ENCODE results near the gene ZSCAN10. TPM values are rescaled to one million over a fixed set of nuclear protein-coding genes. Genes with fewer than 3 reads are reported as not detected.
A peak's percentile ranks its signal among the peaks of the same experiment; 100 is the strongest.

The ZSCAN10 gene
- total RNA-seq, 4 donors from 2014 or later, result not detected

GRCh38 chr16:3099395-3099731 is 269 bp upstream of the ZSCAN10 start:
- TF ChIP-seq POLR2A (IDR thresholded peaks at IDR 0.05), result no peak
- TF ChIP-seq, protein P1, sequence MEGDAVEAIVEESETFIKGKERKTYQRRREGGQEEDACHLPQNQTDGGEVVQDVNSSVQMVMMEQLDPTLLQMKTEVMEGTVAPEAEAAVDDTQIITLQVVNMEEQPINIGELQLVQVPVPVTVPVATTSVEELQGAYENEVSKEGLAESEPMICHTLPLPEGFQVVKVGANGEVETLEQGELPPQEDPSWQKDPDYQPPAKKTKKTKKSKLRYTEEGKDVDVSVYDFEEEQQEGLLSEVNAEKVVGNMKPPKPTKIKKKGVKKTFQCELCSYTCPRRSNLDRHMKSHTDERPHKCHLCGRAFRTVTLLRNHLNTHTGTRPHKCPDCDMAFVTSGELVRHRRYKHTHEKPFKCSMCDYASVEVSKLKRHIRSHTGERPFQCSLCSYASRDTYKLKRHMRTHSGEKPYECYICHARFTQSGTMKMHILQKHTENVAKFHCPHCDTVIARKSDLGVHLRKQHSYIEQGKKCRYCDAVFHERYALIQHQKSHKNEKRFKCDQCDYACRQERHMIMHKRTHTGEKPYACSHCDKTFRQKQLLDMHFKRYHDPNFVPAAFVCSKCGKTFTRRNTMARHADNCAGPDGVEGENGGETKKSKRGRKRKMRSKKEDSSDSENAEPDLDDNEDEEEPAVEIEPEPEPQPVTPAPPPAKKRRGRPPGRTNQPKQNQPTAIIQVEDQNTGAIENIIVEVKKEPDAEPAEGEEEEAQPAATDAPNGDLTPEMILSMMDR (IDR thresholded peaks at IDR 0.05), result no peak
- no peak for TF ChIP-seq EP300 (IDR thresholded peaks at IDR 0.05)
- DNase-seq (ENCODE audit: low spot score in 2 of 2), result no peak
- Histone ChIP-seq H3K4me1 (peaks cover 0 to 7% (median 3%) of the 10 kb centered on the region in 4 donors), H3K36me3 (no peaks in the 10 kb centered on the region), H3K4me3 (no peak overlapping the region), H3K27ac (no peak overlapping the region), H3K27me3 (peaks cover 0 to 56% of the 10 kb centered on the region in 2 donors), H3K9me3 (no peaks in the 10 kb centered on the region)
- WGBS, 2 donors, result 45% methylated on average over 5 of the region's 5 CpGs

DNA sequence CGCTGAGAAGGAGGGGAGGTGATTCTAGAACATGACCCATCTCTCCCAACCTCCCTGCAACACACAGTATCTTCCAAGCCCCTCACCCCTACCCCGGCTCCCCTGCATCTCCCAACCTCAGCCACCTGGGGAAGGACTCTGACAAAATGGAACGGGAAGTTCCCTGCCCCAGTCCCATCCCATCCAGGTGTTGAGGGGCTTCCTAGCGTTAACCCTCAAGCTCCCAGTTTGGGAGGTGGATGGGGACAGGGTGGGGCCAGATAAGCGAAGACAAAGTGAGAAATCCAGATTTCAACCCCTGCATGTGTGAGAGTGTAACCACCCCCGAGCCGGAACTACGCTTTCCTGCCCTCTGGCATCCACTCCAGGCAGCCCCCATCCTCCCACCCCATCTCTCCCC is 1.8 kb downstream of the ZSCAN10 start:
- H3K36me3 ChIP-seq, result no peaks in the 10 kb centered on the region
- no peaks in the 10 kb centered on the region for H3K9me3 ChIP-seq
- TF ChIP-seq POLR2A (IDR thresholded peaks at IDR 0.05) (no peak), EP300 (IDR thresholded peaks at IDR 0.05) (no peak)
- TF ChIP-seq, protein P1 (IDR thresholded peaks at IDR 0.05), result no peak
- WGBS, 2 donors, result 40 to 48% methylated on average over 8 of the region's 8 CpGs
- no peak for DNase-seq (ENCODE audit: low spot score in 2 of 2)
- H3K27me3 ChIP-seq, result peaks cover 0 to 67% of the 10 kb centered on the region in 2 donors
- H3K4me1 ChIP-seq, result peaks cover 0 to 7% (median 3%) of the 10 kb centered on the region in 4 donors
- H3K27ac ChIP-seq, result no peak overlapping the region
- no peak overlapping the region for H3K4me3 ChIP-seq

DNA sequence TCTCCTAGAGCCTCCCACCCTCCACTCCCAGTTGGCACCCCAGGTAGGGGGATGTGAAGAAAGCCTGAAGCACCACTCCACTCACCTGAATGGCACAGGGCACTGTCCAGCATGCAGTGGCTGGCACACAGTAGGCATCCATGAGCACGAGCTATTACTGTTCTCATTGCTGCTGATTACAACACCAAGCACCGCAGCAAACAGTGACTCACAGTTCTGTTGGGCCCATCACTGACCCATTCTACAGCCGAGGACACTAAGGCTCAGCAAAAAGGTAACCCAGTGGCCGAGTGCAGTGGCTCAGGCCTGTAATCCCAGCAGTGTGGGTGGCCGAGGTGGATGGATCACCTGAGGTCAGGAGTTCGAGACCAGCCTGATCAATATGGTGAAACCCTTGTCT is 2.7 kb downstream of the ZSCAN10 start:
- Histone ChIP-seq H3K4me1 (peaks cover 0 to 7% (median 3%) of the 10 kb centered on the region in 4 donors), H3K27me3 (peaks cover 0 to 67% of the 10 kb centered on the region in 2 donors), H3K9me3 (no peaks in the 10 kb centered on the region), H3K27ac (no peak overlapping the region), H3K36me3 (no peaks in the 10 kb centered on the region), H3K4me3 (no peak overlapping the region)
- 81 to 82% methylated on average over 5 to 6 of the region's 6 CpGs for WGBS, 2 donors
- no peak for DNase-seq (ENCODE audit: low spot score in 2 of 2)
- no peak for TF ChIP-seq POLR2A (IDR thresholded peaks at IDR 0.05)
- no peak for TF ChIP-seq EP300 (IDR thresholded peaks at IDR 0.05)
- TF ChIP-seq, protein P1 (IDR thresholded peaks at IDR 0.05), result no peak

GRCh38 chr16:3095869-3096268 is 3.2 kb downstream of the ZSCAN10 start:
- peaks cover 0 to 7% (median 2%) of the 10 kb centered on the region in 4 donors for H3K4me1 ChIP-seq
- no peak overlapping the region for H3K27ac ChIP-seq
- H3K36me3 ChIP-seq, result no peaks in the 10 kb centered on the region
- 29 to 39% methylated on average over 4 of the region's 4 CpGs for WGBS, 2 donors
- no peak for TF ChIP-seq POLR2A (IDR thresholded peaks at IDR 0.05)
- TF ChIP-seq, protein P1 (IDR thresholded peaks at IDR 0.05), result peak in 1 of 5 experiments; percentile 7
- no peak overlapping the region for H3K4me3 ChIP-seq
- no peak for DNase-seq (ENCODE audit: low spot score in 2 of 2)
- no peaks in the 10 kb centered on the region for H3K9me3 ChIP-seq
- H3K27me3 ChIP-seq, result peaks cover 0 to 66% of the 10 kb centered on the region in 2 donors

DNA sequence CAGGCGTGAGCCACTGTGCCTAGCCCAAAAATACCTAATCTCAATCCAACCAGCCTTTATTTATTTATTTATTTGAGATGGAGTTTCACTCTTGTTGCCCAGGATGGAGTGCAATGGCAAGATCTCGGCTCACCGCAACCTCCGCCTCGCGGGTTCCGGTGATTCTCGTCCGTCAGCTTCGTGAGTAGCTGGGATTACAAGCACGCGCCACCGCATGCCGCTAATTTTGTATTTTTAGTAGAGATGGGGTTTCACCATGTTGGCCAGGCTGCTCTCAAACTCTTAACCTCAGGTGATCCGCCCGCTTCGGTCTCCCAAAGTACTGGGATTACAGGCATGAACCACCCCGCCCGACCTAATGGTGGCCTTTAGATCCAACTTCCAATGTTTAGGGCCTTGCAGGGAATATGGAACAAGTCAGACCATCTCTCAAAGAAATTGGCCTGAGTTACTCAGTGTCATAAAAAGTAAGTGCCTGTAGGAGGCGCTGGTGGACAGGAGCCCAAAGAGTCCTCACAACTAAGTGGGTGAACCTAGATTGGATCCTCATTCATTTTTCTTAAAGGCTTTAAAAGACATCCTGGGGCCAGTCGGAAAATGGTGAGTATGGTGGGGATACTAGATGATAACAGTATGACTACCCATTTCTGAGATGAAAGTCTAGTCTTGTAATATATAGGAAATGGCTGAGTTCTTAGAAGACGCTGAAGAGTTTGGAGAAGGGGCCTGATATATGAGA is 4.6 kb downstream of the ZSCAN10 start:
- TF ChIP-seq, protein P1 (IDR thresholded peaks at IDR 0.05), result peak in 2 of 5 experiments; percentile 35 to 39
- TF ChIP-seq EP300 (IDR thresholded peaks at IDR 0.05), result no peak
- H3K27me3 ChIP-seq, result peaks cover 0 to 54% of the 10 kb centered on the region in 2 donors
- no peaks in the 10 kb centered on the region for H3K36me3 ChIP-seq
- no peaks in the 10 kb centered on the region for H3K9me3 ChIP-seq
- H3K4me3 ChIP-seq, result no peak overlapping the region
- no peaks in the 10 kb centered on the region for H3K4me1 ChIP-seq
- WGBS, 2 donors, result 88 to 92% methylated on average over 22 of the region's 22 CpGs
- H3K27ac ChIP-seq, result no peak overlapping the region
- DNase-seq (ENCODE audit: low spot score in 2 of 2), result no peak
